Measurements from ENCODE around the gene PHLPP2.
"Not testable (repeated sequence)": the region's sequence is repeated elsewhere in the genome, so short reads cannot be mapped to it uniquely, and the experiment has no call there.

Gene PHLPP2

GRCh38 chr16:71626858-71627213, 97.7 kb downstream of the PHLPP2 start:
- POLR2A ChIA-PET = no interaction called here
- CTCF ChIA-PET = no interaction called here
- no peak for DNase-seq (ENCODE audit: extremely low spot score)
- TF ChIP-seq L3MBTL2 (conservative IDR thresholded peaks at IDR 0.05) (no peak), PKNOX1 (IDR thresholded peaks at IDR 0.05) (no peak), ELF4 (IDR thresholded peaks at IDR 0.05) (no peak), CTBP1 (IDR thresholded peaks at IDR 0.05; ENCODE audit: borderline replicate concordance) (no peak), TARDBP (IDR thresholded peaks at IDR 0.05) (no peak), FOXK2 (IDR thresholded peaks at IDR 0.05) (no peak), SP1 (IDR thresholded peaks at IDR 0.05) (no peak), ZNF384 (IDR thresholded peaks at IDR 0.05) (no peak), LEF1 (IDR thresholded peaks at IDR 0.05; ENCODE audit: borderline replicate concordance) (no peak), BHLHE40 (IDR thresholded peaks at IDR 0.05; ENCODE audit: borderline replicate concordance) (no peak), ARNT (IDR thresholded peaks at IDR 0.05) (no peak), FOXM1 (IDR thresholded peaks at IDR 0.05; ENCODE audit: borderline replicate concordance) (no peak), NFRKB (IDR thresholded peaks at IDR 0.05) (no peak), FOXA1 (IDR thresholded peaks at IDR 0.05) (no peak), SUZ12 (IDR thresholded peaks at IDR 0.05) (no peak), HDGF (IDR thresholded peaks at IDR 0.05; ENCODE audit: borderline replicate concordance) (no peak)

GRCh38 chr16:71626018-71626857, 98.3 kb downstream of the PHLPP2 start, which contains the start of gene MARVELD3:
Gene MARVELD3 (plus strand): TSS chr16:71626184. CDS start chr16:71626230, 46 bp downstream.
- CTCF ChIA-PET = interaction anchor here (1.0 kb wide), 1 partner anchor 15 kb away, joined by 3 read pairs; no protein-coding TSS in a partner anchor
- TF ChIP-seq LEF1 (IDR thresholded peaks at IDR 0.05; ENCODE audit: borderline replicate concordance) = no peak
- no peak for TF ChIP-seq FOXM1 (IDR thresholded peaks at IDR 0.05; ENCODE audit: borderline replicate concordance)
- TF ChIP-seq ARNT (IDR thresholded peaks at IDR 0.05) = no peak
- no peak for TF ChIP-seq NFRKB (IDR thresholded peaks at IDR 0.05)
- TF ChIP-seq TARDBP (IDR thresholded peaks at IDR 0.05) = no peak
- TF ChIP-seq ZNF384 (IDR thresholded peaks at IDR 0.05) = no peak
- TF ChIP-seq ELF4 (IDR thresholded peaks at IDR 0.05) = no peak
- no peak for TF ChIP-seq SP1 (IDR thresholded peaks at IDR 0.05)
- no peak; the same call in 1 of the 2 replicates for TF ChIP-seq L3MBTL2 (conservative IDR thresholded peaks at IDR 0.05)
- TF ChIP-seq SUZ12 (IDR thresholded peaks at IDR 0.05) = no peak
- TF ChIP-seq FOXA1 (IDR thresholded peaks at IDR 0.05) = no peak
- no peak for TF ChIP-seq CTBP1 (IDR thresholded peaks at IDR 0.05; ENCODE audit: borderline replicate concordance)
- no peak for TF ChIP-seq HDGF (IDR thresholded peaks at IDR 0.05; ENCODE audit: borderline replicate concordance)
- DNase-seq (ENCODE audit: extremely low spot score) = no peak
- POLR2A ChIA-PET = no interaction called here

DNA sequence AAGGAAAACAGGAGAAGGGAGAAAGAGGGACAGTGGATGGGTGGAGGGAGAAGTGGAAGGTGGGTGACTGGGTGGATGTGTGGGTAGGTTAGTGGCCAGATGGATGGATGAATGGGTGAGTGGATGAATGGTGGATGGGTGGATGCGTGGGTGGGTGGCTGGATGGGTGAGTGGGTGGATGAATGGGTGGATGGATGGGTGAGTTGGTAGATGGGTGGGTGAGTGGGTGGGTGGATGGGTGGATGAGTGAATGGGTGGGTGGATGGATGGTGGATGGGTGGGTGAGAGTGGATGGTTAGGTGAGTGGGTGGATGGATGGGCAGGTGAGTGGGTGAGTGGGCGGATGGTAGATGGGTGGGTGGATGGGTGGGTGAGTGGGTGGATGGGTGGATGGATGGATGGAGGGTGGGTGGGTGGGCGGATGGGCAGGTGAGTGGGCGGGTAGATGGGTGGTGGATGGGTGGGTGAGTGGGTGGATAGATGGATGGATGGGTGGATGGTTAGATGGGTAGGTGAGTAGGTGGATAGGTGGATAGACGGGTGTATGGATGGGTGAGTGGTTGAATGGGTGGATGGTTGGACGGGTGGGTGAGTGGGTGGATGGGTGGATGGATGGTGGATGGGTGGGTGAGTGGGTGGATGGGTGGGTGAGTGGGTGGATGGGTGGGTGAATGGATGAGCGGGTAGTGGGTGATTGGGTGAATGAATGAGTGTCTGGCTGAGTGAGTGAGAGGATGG, 99.2 kb downstream of the PHLPP2 start:
- no peak for DNase-seq (ENCODE audit: extremely low spot score)
- ChIA-PET POLR2A (no interaction called here), CTCF (interaction anchor here (1.0 kb wide), 1 partner anchor 14 kb away, joined by 3 read pairs; no protein-coding TSS in a partner anchor)
- no peak for TF ChIP-seq SP1 (IDR thresholded peaks at IDR 0.05)

- CTCF ChIA-PET = no interaction called here
Measured at GRCh38 chr16:71623597-71623996, 100.9 kb downstream of the PHLPP2 start.

DNA sequence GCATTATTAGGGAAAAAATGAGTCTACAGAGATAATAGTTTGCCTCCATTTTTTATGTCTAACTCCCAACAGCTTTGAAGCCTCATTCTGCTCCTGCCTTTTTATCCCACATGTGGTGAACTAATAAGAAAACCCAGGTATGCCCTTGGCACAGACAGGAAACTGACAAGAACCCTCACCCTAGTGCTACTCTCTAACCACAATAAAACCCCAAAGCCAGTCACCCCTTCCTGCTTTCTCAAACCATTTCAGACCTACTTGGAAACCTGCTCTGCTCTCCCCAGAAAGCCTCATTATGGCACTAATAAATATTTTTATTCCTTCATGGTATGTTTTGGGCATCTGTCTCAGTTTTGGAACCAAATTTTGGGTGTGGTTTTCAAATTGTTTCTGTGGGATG, 102.4 kb downstream of the PHLPP2 start:
- ChIA-PET POLR2A (no interaction called here), CTCF (interaction anchor here (0.6 kb wide), 1 partner anchor 1101 kb away, joined by 5 read pairs; no protein-coding TSS in a partner anchor)
- TF ChIP-seq LEF1 (IDR thresholded peaks at IDR 0.05; ENCODE audit: borderline replicate concordance) = no peak
- no peak for TF ChIP-seq FOXM1 (IDR thresholded peaks at IDR 0.05; ENCODE audit: borderline replicate concordance)
- TF ChIP-seq ELF4 (IDR thresholded peaks at IDR 0.05) = no peak
- no peak for TF ChIP-seq NFRKB (IDR thresholded peaks at IDR 0.05)
- TF ChIP-seq L3MBTL2 (conservative IDR thresholded peaks at IDR 0.05) = no peak
- TF ChIP-seq FOXK2 (IDR thresholded peaks at IDR 0.05) = no peak
- TF ChIP-seq TARDBP (IDR thresholded peaks at IDR 0.05) = no peak
- TF ChIP-seq HDGF (IDR thresholded peaks at IDR 0.05; ENCODE audit: borderline replicate concordance) = no peak
- no peak for TF ChIP-seq PKNOX1 (IDR thresholded peaks at IDR 0.05)
- no peak for TF ChIP-seq ZNF384 (IDR thresholded peaks at IDR 0.05)
- TF ChIP-seq SUZ12 (IDR thresholded peaks at IDR 0.05) = no peak
- TF ChIP-seq BHLHE40 (IDR thresholded peaks at IDR 0.05; ENCODE audit: borderline replicate concordance) = no peak
- TF ChIP-seq CTBP1 (IDR thresholded peaks at IDR 0.05; ENCODE audit: borderline replicate concordance) = no peak
- no peak for DNase-seq (ENCODE audit: extremely low spot score)

More at GRCh38 chr16:71623597-71623996, 100.9 kb downstream of the PHLPP2 start:
- POLR2A ChIA-PET = interaction anchor here (0.9 kb wide), 1 partner anchor 13 kb away, joined by 3 read pairs; no protein-coding TSS in a partner anchor
- TF ChIP-seq L3MBTL2 (conservative IDR thresholded peaks at IDR 0.05) (no peak), TARDBP (IDR thresholded peaks at IDR 0.05) (no peak)
- no peak for DNase-seq (ENCODE audit: extremely low spot score)

- ChIA-PET POLR2A (no interaction called here), CTCF (no interaction called here)
- DNase-seq (ENCODE audit: extremely low spot score) = no peak
- TF ChIP-seq BHLHE40 (IDR thresholded peaks at IDR 0.05; ENCODE audit: borderline replicate concordance) (no peak), SUZ12 (IDR thresholded peaks at IDR 0.05) (no peak), NFRKB (IDR thresholded peaks at IDR 0.05) (no peak), FOXM1 (IDR thresholded peaks at IDR 0.05; ENCODE audit: borderline replicate concordance) (no peak), TARDBP (IDR thresholded peaks at IDR 0.05) (no peak), ZNF384 (IDR thresholded peaks at IDR 0.05) (no peak)
Measured at GRCh38 chr16:71618429-71618828, 106.1 kb downstream of the PHLPP2 start.

DNA sequence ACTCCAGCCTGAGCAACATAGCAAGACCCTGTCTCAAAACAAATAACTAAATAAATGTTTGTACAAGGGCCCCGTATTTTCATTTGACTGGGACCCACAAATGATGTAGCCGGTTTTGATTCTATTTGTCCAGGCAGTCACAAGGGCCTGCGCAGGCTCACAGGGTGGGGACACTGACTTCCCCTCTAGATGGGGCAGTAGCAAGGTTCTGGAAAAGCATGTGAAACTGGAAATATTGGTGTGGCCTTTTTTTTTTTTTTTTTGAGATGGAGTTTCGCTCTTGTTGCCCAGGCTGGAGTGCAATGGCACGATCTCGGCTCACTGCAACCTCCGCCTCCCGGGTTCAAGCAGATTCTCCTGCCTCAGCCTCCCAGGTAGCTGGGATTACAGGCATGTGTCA, 109.5 kb downstream of the PHLPP2 start:
- DNase-seq (ENCODE audit: extremely low spot score); POLR2A ChIA-PET; CTCF ChIA-PET: not testable (repeated sequence)
